Measurements from ENCODE around the gene BTG2. TPM values are rescaled to one million over a fixed set of nuclear protein-coding genes. Genes with fewer than 3 reads are reported as not detected.

The BTG2 gene
- total RNA-seq, 1 experiment from 2014 or later = 24.2 TPM

DNA sequence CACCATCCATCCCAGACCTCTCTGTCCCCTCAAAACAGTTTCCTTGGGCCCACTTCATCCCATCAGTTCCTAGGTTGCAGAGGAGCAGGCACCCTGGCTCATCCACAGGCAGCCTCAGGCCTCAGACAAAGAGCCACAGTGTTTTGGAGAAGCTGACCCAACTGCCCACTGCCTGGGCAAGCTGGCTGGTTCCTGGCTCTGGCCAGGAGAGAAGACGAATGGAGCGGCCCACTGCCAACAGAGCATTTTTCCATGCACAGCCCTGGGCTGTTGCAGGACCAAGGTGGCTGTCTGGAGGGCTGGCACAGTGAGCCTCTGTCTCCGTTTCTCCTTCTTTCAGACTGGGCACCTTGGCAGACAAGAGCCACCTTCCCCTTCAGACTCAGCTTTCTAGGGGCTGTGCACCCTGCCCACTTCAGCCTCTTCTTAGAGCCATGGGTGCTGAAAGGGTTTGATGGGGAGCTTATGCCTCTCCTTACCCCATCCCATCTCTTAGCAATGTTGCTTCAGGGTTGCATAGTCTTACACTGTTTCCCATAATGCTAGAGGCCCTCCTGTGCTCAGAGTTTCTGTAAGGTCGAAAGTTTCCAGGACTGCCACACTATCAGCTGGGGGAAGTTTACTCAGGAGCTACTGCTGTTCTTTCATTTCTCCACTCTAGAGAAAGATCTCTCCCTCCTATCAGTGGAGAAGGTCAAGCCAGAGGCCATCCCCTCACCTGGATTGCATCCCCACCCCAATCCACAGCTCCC, 44.6 kb downstream of the BTG2 start:
- Histone ChIP-seq H3K9me2 (ENCODE audit: insufficient read depth) (no peaks in the 10 kb centered on the region), H4K20me1 (ENCODE audit: insufficient read depth) (no peaks in the 10 kb centered on the region), H3K79me2 (ENCODE audit: insufficient read depth, low read length) (no peaks in the 10 kb centered on the region), H3K9me3 (ENCODE audit: control insufficient read depth in 1 of 2, insufficient read depth in 1 of 2, low read depth in 1 of 2, low read length in 2 of 2) (no peaks in the 10 kb centered on the region), H3K4me1 (ENCODE audit: control insufficient read depth in 1 of 2, insufficient read depth in 2 of 2, low read length in 2 of 2) (no peaks in the 10 kb centered on the region; a peak in 1 of 4 replicates), H3K9ac (ENCODE audit: low read length) (no peak overlapping the region), H3K4me3 (replicated peaks in 1 of 2; ENCODE audit: low read depth in 1 of 2, low read length in 2 of 2) (no peak overlapping the region), H3K36me3 (ENCODE audit: control insufficient read depth in 1 of 2, insufficient read depth in 2 of 2, low read length in 2 of 2) (no peaks in the 10 kb centered on the region), H3K4me2 (ENCODE audit: low read length) (no peak overlapping the region), H3K27me3 (ENCODE audit: insufficient read depth, low read length) (peaks cover 8% of the 10 kb centered on the region; the same call in 1 of the 2 replicates), H2AFZ (ENCODE audit: low read depth, low read length, poor library complexity, severe bottlenecking) (no peak overlapping the region), H3K27ac (ENCODE audit: low read depth, low read length) (no peak overlapping the region)
- no TSS peak for BruUV-seq (replicated peaks)
- ATAC-seq (no peak), DNase-seq (ENCODE audit: low read depth, low spot score) (no peak)
- ChIA-PET POLR2A (no interaction called here), RAD21 (ENCODE audit: low non-redundant PET in 1 of 2, low total read pairs in 2 of 2, uncharacterized antibody in 2 of 2, unreplicated experiment in 2 of 2) (no interaction called here), CTCF (no interaction called here)
- TF ChIP-seq, protein P1, sequence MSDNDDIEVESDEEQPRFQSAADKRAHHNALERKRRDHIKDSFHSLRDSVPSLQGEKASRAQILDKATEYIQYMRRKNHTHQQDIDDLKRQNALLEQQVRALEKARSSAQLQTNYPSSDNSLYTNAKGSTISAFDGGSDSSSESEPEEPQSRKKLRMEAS (IDR thresholded peaks at IDR 0.05) = no peak
- TF ChIP-seq ZNF274 (IDR thresholded peaks at IDR 0.05; ENCODE audit: low read depth, low read length) (no peak), FOSL1 (IDR thresholded peaks at IDR 0.05; ENCODE audit: low read depth) (no peak), CBX3 (IDR thresholded peaks at IDR 0.05; ENCODE audit: low read depth) (no peak)
- TF ChIP-seq, protein P2, sequence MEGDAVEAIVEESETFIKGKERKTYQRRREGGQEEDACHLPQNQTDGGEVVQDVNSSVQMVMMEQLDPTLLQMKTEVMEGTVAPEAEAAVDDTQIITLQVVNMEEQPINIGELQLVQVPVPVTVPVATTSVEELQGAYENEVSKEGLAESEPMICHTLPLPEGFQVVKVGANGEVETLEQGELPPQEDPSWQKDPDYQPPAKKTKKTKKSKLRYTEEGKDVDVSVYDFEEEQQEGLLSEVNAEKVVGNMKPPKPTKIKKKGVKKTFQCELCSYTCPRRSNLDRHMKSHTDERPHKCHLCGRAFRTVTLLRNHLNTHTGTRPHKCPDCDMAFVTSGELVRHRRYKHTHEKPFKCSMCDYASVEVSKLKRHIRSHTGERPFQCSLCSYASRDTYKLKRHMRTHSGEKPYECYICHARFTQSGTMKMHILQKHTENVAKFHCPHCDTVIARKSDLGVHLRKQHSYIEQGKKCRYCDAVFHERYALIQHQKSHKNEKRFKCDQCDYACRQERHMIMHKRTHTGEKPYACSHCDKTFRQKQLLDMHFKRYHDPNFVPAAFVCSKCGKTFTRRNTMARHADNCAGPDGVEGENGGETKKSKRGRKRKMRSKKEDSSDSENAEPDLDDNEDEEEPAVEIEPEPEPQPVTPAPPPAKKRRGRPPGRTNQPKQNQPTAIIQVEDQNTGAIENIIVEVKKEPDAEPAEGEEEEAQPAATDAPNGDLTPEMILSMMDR (IDR thresholded peaks at IDR 0.05 in 2 of 3, conservative IDR thresholded peaks at IDR 0.05 in 1 of 3; ENCODE audit: borderline replicate concordance in 1 of 3, insufficient read depth in 1 of 3, low read depth in 2 of 3, low read length in 2 of 3) = no peak
- TF ChIP-seq, protein P3, sequence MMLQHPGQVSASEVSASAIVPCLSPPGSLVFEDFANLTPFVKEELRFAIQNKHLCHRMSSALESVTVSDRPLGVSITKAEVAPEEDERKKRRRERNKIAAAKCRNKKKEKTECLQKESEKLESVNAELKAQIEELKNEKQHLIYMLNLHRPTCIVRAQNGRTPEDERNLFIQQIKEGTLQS (IDR thresholded peaks at IDR 0.05) = no peak
- intact Hi-C loops (cut with micrococcal nuclease) = no loop called here
